Stimulated activated CD8-positive, alpha-beta memory T cell treated with anti-CD3 and anti-CD28 coated beads, Interleukin-7, amount 100 ng/mL, for 24 hours (primary cell): Measurements from ENCODE around the gene TP63.

Experiments
- DNase-seq: peaks from one replicate; pipeline ENCODE4 v3.0.0-alpha.2; 2020; ENCODE audit warnings: low read depth

The TP63 gene

GRCh38 chr3:189927975-189928895 is 297.0 kb downstream of the TP63 start:
- DNase-seq, result no peak

GRCh38 chr3:189936201-189936945 is 305.2 kb downstream of the TP63 start:
- no peak for DNase-seq

GRCh38 chr3:189937302-189938127 is 306.3 kb downstream of the TP63 start:
- DNase-seq, result no peak

- no peak for DNase-seq
These were observed 309.9 kb downstream of the TP63 start for GRCh38 chr3:189941125-189941524.

- no peak for DNase-seq
These were observed 310.5 kb downstream of the TP63 start for GRCh38 chr3:189941679-189942078.

GRCh38 chr3:189942948-189943347 is 311.8 kb downstream of the TP63 start:
- DNase-seq, result no peak

- DNase-seq, result no peak
These were observed 313.3 kb downstream of the TP63 start for GRCh38 chr3:189944285-189945145.

GRCh38 chr3:189945935-189946709 is 314.9 kb downstream of the TP63 start:
- no peak for DNase-seq
